NCI-H2081 treated with DMSO at 0.1 percent for 48 hours (cell line): ENCODE measurements around the gene IFITM5.
"Not testable (repeated sequence)": the region's sequence is repeated elsewhere in the genome, so short reads cannot be mapped to it uniquely, and the experiment has no call there.

ENCODE experiments used
- DNase-seq: peaks from one replicate; lab custom pipeline; 2025; lab: John Stamatoyannopoulos, UW

The IFITM5 gene

DNA sequence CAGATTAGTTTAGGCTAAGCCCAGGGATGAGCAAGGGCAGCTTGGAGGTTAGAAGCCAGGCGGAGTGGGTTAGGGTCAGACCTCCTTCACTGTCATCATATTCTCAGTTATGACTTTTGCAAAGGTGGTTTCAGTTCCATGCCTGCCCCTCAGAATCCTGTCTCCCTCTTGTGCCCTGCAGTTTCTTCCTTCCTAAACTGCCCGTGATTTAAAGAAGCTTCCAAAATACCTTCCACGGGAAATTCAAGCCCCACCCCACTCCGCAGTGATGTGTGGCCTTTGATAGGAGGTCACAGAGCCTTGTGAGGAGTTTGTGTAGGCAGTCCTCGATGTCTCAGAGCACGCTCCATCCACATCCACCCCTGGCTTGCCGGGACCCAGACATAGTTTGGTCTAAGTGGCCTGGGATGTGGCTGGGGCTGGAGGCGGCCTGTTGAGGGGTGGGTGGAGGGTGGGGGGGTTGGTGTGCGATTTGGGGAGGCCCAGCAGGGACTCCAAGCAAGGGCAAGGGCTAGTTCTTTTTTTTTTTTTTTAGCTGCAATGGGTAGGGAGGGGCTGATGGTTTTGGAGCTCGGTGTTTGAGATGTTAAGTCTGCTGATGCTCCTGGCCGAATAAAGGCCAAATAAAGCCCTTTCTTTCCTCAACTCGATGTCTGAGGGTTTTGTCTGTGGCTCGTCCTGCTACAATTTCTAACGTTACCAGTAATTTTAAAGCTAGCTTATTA lies 12.9 kb upstream of the IFITM5 start:
- no peak for DNase-seq

GRCh38 chr11:311013-311748 lies 11.9 kb upstream of the IFITM5 start:
- DNase-seq: not testable (repeated sequence)

- not testable (repeated sequence) for DNase-seq
Observed at GRCh38 chr11:309979-310572, 10.8 kb upstream of the IFITM5 start.

- DNase-seq: not testable (repeated sequence)
Observed at GRCh38 chr11:308740-309665, 9.7 kb upstream of the IFITM5 start.

GRCh38 chr11:307766-308708 lies 8.7 kb upstream of the IFITM5 start, which contains the start of gene IFITM2:
TSS of gene IFITM2 (plus strand) at chr11:307816. CDS start at chr11:308193, 377 bp downstream.
- not testable (repeated sequence) for DNase-seq

DNA sequence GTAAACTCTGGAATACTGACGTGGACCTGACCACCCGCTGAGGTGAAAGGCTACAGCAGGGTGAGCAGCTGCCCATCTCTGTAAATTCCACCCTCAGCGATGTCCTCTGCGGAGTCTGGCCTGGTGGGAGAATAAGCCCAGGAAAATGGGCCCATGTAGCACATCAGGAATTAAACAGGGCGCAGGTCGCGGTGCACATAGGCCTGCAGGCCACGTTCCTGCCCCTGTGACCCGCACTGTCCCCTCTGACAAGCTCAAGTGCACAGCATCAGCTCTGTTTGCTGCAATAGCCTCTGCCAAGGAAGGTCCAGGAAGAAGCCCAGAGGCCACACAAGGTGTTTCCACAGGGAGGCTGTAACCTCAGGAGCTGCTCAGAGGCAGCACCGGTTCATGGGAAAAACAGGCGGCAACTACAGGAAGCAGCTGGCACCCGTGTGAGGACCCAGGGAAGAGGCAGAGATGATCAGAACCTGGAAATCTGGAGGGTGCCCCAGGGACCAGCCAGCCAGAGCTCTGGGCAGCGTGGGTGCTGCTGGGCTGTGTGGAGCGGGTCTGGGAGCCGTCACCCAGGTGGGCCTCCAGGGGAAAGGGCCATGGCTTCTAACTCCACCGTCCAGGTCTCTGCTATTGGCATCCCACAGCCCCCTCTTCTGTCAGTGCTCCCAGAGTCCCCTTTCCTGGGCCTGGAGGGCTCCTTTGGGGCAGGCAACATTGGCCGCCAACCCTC lies 7.5 kb upstream of the IFITM5 start:
- DNase-seq: no peak

GRCh38 chr11:305844-306211 lies 6.5 kb upstream of the IFITM5 start:
- DNase-seq: no peak

- DNase-seq: no peak
Observed at GRCh38 chr11:304915-305843, 5.9 kb upstream of the IFITM5 start.

DNA sequence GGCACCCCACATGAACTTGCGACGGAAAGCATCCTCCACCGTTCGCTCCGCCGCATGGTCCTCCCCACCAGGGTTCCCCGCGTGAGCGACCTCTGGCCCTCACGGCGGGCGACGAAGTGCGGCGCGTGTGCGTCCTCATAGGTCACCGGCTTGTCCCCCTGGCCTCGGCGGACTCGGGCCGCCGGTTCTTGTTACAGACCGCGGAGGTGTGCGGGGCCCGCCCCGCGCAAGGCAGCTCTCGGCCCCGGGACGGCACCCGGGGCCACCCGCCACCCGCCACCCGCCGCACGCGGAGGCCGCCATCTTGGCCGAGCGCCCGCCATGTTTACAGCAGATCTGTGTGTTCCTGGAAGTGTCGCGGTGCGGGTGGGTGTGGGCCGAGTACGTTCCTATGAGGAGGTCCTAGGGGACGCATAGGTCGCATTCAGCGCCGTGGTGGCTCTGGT lies 4.8 kb upstream of the IFITM5 start:
- no peak for DNase-seq

GRCh38 chr11:303363-303762 lies 4.0 kb upstream of the IFITM5 start:
- DNase-seq: no peak

DNA sequence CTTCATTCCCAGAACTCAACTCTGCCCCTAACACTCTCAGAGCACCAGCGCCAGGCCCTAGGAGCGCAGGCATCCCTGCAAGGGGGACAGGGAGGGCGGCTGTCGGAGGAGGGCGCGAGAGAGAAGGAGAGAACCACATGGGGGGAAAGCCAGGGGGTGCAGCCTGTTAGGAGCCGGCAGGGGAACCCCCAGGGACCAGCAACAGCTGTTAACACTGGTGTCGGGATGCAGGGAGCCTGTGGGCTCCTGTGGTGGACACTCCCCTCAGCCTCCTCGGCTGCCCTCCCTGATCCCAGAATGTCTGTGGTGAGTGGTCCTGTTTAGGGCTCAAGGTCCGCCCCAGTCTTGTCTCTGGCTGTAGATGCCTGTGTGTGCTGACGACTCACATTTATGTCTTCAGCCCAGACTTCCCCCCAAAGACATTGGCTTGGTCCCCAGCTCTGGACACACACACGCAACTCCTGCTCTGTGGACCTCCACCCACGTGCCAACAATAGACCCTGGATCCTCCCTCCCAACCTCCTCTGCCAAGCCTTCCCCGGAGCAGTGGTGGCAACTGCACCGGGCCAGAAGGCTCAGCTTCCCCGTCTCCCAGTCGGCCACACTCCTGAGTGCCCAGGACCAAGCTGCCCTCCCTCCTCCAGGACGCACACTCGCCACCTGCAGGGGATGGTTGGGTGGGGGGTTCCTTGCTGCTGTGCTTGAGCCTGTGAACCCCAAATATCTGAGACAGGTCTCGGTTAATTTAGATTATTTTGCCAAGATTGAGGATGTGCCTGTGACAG lies 817 bp upstream of the IFITM5 start:
- no peak for DNase-seq

DNA sequence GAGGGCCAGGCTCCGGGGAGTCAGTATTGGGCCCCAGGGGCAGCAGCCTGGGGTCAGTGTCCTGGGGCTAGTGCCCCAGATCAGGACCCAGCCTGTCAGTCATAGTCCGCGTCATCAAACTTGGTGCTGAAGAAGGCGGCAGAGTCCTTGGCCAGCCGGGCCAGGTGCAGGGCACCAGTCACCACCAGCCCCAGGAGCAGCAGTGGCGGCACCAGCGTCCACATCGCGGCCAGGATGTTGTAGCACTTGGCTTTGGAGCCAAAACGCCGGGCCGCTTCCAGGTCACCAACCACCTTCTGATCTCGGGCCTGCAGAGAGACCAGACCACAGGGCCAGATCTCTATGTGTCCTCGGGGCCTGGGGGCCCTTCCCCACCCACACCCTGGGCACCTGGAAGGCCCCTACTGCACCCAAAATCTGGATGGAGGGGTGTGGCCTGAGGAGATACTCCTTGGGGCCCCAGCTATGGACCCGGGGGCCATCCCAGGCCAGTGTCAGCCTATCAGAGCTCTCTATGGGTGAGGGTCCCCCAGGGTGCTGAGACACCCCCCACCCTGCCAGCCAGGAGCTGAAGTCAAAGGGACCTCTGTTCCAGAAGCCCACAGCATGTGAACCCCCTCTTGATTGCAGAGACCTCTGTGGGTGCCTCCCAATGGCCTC lies 790 bp downstream of the IFITM5 start:
- DNase-seq: no peak

DNA sequence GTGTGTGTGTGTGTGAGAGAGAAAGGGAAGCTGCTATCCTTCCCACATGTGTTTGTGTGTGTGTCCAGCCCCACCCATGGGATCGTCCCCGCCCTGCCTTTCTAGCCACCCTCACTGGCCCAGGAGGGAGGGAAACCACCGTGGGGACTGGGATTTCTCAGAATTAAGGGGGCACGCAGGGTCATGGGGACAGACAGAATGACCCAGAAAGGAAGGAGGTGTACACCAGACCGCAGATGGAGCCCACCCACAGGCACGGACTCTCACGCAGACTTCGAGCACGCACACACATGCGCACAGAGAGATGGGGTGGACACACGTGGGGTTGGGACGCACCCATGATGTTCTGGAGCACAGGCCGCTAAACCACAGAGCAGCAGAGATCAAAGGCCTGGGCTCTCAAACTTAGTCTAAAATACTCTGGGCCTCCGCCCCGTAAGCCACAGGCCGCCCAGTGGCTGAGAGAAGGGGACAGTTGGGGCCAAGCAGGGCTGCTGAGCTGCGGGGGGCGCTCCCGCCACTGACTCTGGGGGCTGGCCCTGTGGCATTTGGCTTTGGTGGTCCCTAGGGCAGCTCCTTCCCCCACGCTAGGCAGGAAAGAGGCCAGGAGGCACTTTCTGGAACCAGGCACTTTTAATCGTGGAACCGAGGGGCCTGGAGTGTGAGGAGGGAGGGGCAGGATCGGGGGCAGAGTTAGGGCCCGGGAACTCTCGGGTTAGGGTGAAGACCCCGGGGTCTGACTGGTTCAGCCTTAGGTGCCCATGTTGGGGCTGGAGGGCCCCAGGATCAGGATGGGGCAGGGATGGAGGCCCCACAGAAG lies 1.5 kb downstream of the IFITM5 start:
- DNase-seq: no peak

GRCh38 chr11:297051-297585 lies 2.2 kb downstream of the IFITM5 start:
- DNase-seq: no peak

GRCh38 chr11:296171-297050 lies 2.9 kb downstream of the IFITM5 start:
- no peak for DNase-seq
